IMR-90 (cell line): ENCODE results near the gene VGLL1. TPM values are rescaled to one million over a fixed set of nuclear protein-coding genes. Genes with fewer than 3 reads are reported as not detected.

Source experiments
- ATAC-seq: fragments of 200-7000 bp; cut with Tn5 transposase; 2 replicates; pipeline ENCODE4 v1.9.1; 2020; ENCODE audit warnings: low read depth, mild to moderate bottlenecking, moderate library complexity
- BruUV-seq: library from RNA; stranded (reverse); fragments of 400-500 nt; replicated peaks from 2 replicates; lab custom pipeline; 2021; lab: Mats Ljungman, UMichigan
- CTCF ChIA-PET: fragments of 300-600 bp; formaldehyde crosslinking; extraction: SDS; loops from one replicate; lab custom pipeline; 2021; ENCODE audit warnings: antibody characterized with exemption; lab: Yijun Ruan, JAX
- POLR2A ChIA-PET: fragments of 300-600 bp; sonication (Branson Sonifier 250); formaldehyde crosslinking; loops from one replicate; lab custom pipeline; 2022; ENCODE audit warnings: antibody characterized with exemption; ENCODE audit not compliant: unreplicated experiment; lab: Charles Lee
- DNase-seq: peaks from one replicate; pipeline ENCODE4 v3.0.0; 2013
- H2AFZ ChIP-seq: replicated peaks from 2 replicates; pipeline ENCODE3; 2013; ENCODE audit warnings: low read length, mild to moderate bottlenecking; ENCODE audit not compliant: poor library complexity
- H2AK5ac ChIP-seq: 2 replicates; pipeline ENCODE4 v1.6.1; 2013; ENCODE audit warnings: low read depth, low read length, inconsistent platforms
- H2AK9ac ChIP-seq: replicated peaks from 2 replicates; pipeline ENCODE3; 2013; ENCODE audit warnings: mild to moderate bottlenecking, low read depth, low read length, moderate library complexity; ENCODE audit not compliant: poor library complexity
- H2BK120ac ChIP-seq: 2 replicates; pipeline ENCODE4 v1.6.1; 2013; ENCODE audit warnings: low read depth, low read length, inconsistent platforms
- H2BK15ac ChIP-seq: 3 replicates; pipeline ENCODE4 v1.6.1; 2013; ENCODE audit warnings: low read depth, low read length, inconsistent platforms
- H2BK20ac ChIP-seq: 2 replicates; pipeline ENCODE4 v1.6.1; 2013; ENCODE audit warnings: low read depth, mild to moderate bottlenecking, inconsistent platforms, low read length, moderate library complexity
- H2BK5ac ChIP-seq: 2 replicates; pipeline ENCODE4 v1.6.1; 2013; ENCODE audit warnings: mild to moderate bottlenecking, low read depth, low read length, inconsistent platforms; ENCODE audit not compliant: poor library complexity, severe bottlenecking
- H3K14ac ChIP-seq: replicated peaks from 2 replicates; pipeline ENCODE4 v1.6.1; 2013; ENCODE audit warnings: low read depth, low read length, inconsistent platforms
- H3K18ac ChIP-seq: 2 replicates; pipeline ENCODE4 v1.6.1; 2013; ENCODE audit warnings: low read depth, low read length, control low read depth
- H3K23ac ChIP-seq: 2 replicates; pipeline ENCODE4 v1.6.1; 2013; ENCODE audit warnings: low read depth, low read length, inconsistent platforms
- H3K27ac ChIP-seq: 2 replicates; pipeline ENCODE4 v1.5.1; 2013; ENCODE audit warnings: mild to moderate bottlenecking, control low read depth, low read length; ENCODE audit not compliant: insufficient read depth
- H3K27me3 ChIP-seq: 2 replicates; pipeline ENCODE4 v1.6.1; 2013; ENCODE audit warnings: low read length; ENCODE audit not compliant: control insufficient read depth, insufficient read depth
- H3K36me3 ChIP-seq: 2 replicates; pipeline ENCODE4 v1.6.1; 2013; ENCODE audit warnings: low read length, mixed read lengths; ENCODE audit not compliant: control insufficient read depth, insufficient read depth
- H3K4ac ChIP-seq: 2 replicates; pipeline ENCODE4 v1.6.1; 2013; ENCODE audit warnings: low read depth, low read length, inconsistent platforms
- H3K4me1 ChIP-seq: 2 replicates; pipeline ENCODE4 v1.6.1; 2013; ENCODE audit warnings: low read length, mixed read lengths; ENCODE audit not compliant: control insufficient read depth, insufficient read depth
- H3K4me2 ChIP-seq: 2 replicates; pipeline ENCODE4 v1.6.1; 2013; ENCODE audit warnings: low read depth, mild to moderate bottlenecking, control low read depth, low read length, moderate library complexity
- H3K4me3 ChIP-seq: 2 replicates; pipeline ENCODE4 v1.5.1; 2013; ENCODE audit warnings: low read depth, mild to moderate bottlenecking, control low read depth, low read length, moderate library complexity; ENCODE audit not compliant: insufficient read depth
- H3K56ac ChIP-seq: 2 replicates; pipeline ENCODE4 v1.6.1; 2013; ENCODE audit warnings: low read length, inconsistent platforms; ENCODE audit not compliant: insufficient read depth; ENCODE audit errors: extremely low read depth
- H3K79me1 ChIP-seq, 2 experiments: 2 replicates each; pipeline ENCODE4 v1.6.1; 2013; ENCODE audit warnings: low read length in 2 of 2, inconsistent platforms in 1 of 2, low read depth in 1 of 2
- H3K9ac ChIP-seq: 2 replicates; pipeline ENCODE4 v1.6.1; 2013; ENCODE audit warnings: low read depth, low read length, control low read depth
- H3K9me1 ChIP-seq: 2 replicates; pipeline ENCODE4 v1.6.1; 2013; ENCODE audit warnings: low read length, inconsistent platforms; ENCODE audit not compliant: insufficient read depth
- H3K9me3 ChIP-seq: 2 replicates; pipeline ENCODE4 v1.6.1; 2013; ENCODE audit warnings: low read length; ENCODE audit not compliant: control insufficient read depth, insufficient read depth
- H4K20me1 ChIP-seq: 2 replicates; pipeline ENCODE4 v1.6.1; 2013; ENCODE audit warnings: low read length, inconsistent platforms; ENCODE audit not compliant: insufficient read depth
- H4K5ac ChIP-seq: 2 replicates; pipeline ENCODE4 v1.6.1; 2013; ENCODE audit warnings: mild to moderate bottlenecking, low read depth, low read length, control low read depth
- H4K8ac ChIP-seq, 2 experiments: 2 replicates each; pipeline ENCODE4 v1.6.1; 2013; ENCODE audit warnings: low read depth in 2 of 2, low read length in 2 of 2, control low read depth in 1 of 2, inconsistent platforms in 1 of 2
- H4K91ac ChIP-seq: 2 replicates; pipeline ENCODE4 v1.6.1; 2013; ENCODE audit warnings: low read depth, low read length, inconsistent platforms; ENCODE audit not compliant: insufficient read depth
- BHLHE40 ChIP-seq: fragments of 150-350 bp; IDR thresholded peaks from 2 replicates; pipeline ENCODE4 v1.6.1; 2016; ENCODE audit warnings: mild to moderate bottlenecking, low read depth, low read length
- CHD1 ChIP-seq: IDR thresholded peaks from 2 replicates; pipeline ENCODE4 v1.6.1; 2012; ENCODE audit warnings: low read depth, low read length, improper control_type of control experiment
- CTCF ChIP-seq: conservative IDR thresholded peaks from 2 replicates; pipeline ENCODE4 v1.5.1; 2012; ENCODE audit warnings: mild to moderate bottlenecking, low read depth, low read length, improper control_type of control experiment
- ELK1 ChIP-seq: fragments of 150-350 bp; IDR thresholded peaks from 2 replicates; pipeline ENCODE4 v1.6.1; 2016; ENCODE audit warnings: low read depth, mild to moderate bottlenecking, low read length, moderate library complexity, borderline replicate concordance
- MAFK ChIP-seq: IDR thresholded peaks from 2 replicates; pipeline ENCODE4 v1.6.1; 2012; ENCODE audit warnings: low read depth, low read length, improper control_type of control experiment
- MAZ ChIP-seq: IDR thresholded peaks from 2 replicates; pipeline ENCODE4 v1.6.1; 2012; ENCODE audit warnings: low read depth, mild to moderate bottlenecking, low read length, improper control_type of control experiment, moderate library complexity, borderline replicate concordance
- NFE2L2 ChIP-seq: fragments of 150-350 bp; IDR thresholded peaks from 2 replicates; pipeline ENCODE4 v1.6.1; 2016; ENCODE audit warnings: low read depth, mild to moderate bottlenecking, low read length
- POLR2A ChIP-seq: IDR thresholded peaks from 2 replicates; pipeline ENCODE4 v1.6.1; 2012; ENCODE audit warnings: mild to moderate bottlenecking, low read depth, low read length
- RAD21 ChIP-seq: IDR thresholded peaks from 2 replicates; pipeline ENCODE4 v1.6.1; 2012; ENCODE audit warnings: low read length, improper control_type of control experiment
- RFX5 ChIP-seq: IDR thresholded peaks from 2 replicates; pipeline ENCODE4 v1.8.0; 2012; ENCODE audit warnings: low read depth, mild to moderate bottlenecking, low read length, moderate library complexity
- SMC3 ChIP-seq: fragments of 150-350 bp; IDR thresholded peaks from 2 replicates; pipeline ENCODE4 v1.6.1; 2016; ENCODE audit warnings: low read depth, mild to moderate bottlenecking, antibody characterized with exemption, low read length, moderate library complexity
- USF2 ChIP-seq: fragments of 150-350 bp; IDR thresholded peaks from 2 replicates; pipeline ENCODE4 v1.6.1; 2017; ENCODE audit warnings: mild to moderate bottlenecking, antibody characterized with exemption, low read length, low read depth
- WGBS, 2 experiments: methylation state at CpG; one replicate each; pipeline versions ENCODE4 v1.1.5 to v1.1.7; 2013; ENCODE audit warnings: missing lambda C conversion rate in 2 of 2; ENCODE audit not compliant: insufficient read length in 1 of 2; ENCODE audit errors: extremely low coverage in 2 of 2; 5-methylcytosine and 5-hydroxymethylcytosine counted together
- dilution Hi-C: fragments of 300-500 bp; cut with HindIII; formaldehyde crosslinking; loops from one replicate; pipeline ENCODE4 v1.14.3; 2018; ENCODE audit warnings: low sequenced_read_pairs; ENCODE audit not compliant: unreplicated experiment
- in situ Hi-C: fragments of 300-500 bp; cut with MboI; formaldehyde crosslinking; loops from 3 replicates; pipeline ENCODE4 v1.14.3; 2019; ENCODE audit warnings: low sequenced_read_pairs, inconsistent platforms, mixed read lengths
- intact Hi-C: fragments of 100-400 bp; cut with micrococcal nuclease; formaldehyde crosslinking; loops from 2 replicates; pipeline ENCODE4 v1.10.0; 2022
- polyA plus RNA-seq, 3 experiments: library from polyadenylated mRNA; depleted of rRNA; stranded (reverse); fragments of >200 nt; gene quantifications; 2 replicates each; pipeline ENCODE4 v1.2.3, GENCODE V29; 2012; ENCODE audit warnings: low replicate concordance in 1 of 3
- total RNA-seq: library from RNA; depleted of rRNA; stranded (reverse); fragments of >200 nt; gene quantifications from 2 replicates; pipeline ENCODE4 v1.2.3, GENCODE V29; 2012

The VGLL1 gene
- total and polyA plus RNA-seq, 2 of the 4 experiments (the other 2 are of a cell fraction), result not detected

- H3K56ac ChIP-seq, result no peak overlapping the region
- 30% methylated on average over 2 of the region's 2 CpGs; no CpG with 5 or more reads in 1 of the 2 experiments for WGBS, 2 experiments
- H3K4ac ChIP-seq, result no peak overlapping the region
- H3K4me3 ChIP-seq, result no peak overlapping the region
- no peaks in the 10 kb centered on the region for H3K4me1 ChIP-seq
- no peak overlapping the region for H2BK20ac ChIP-seq
- no peak overlapping the region for H2BK15ac ChIP-seq
- H3K23ac ChIP-seq, result no peak overlapping the region
- no peaks in the 10 kb centered on the region for H3K9me3 ChIP-seq
- H2BK5ac ChIP-seq, result no peak overlapping the region
- no peak overlapping the region for H3K9ac ChIP-seq
- no peak for TF ChIP-seq POLR2A
- no peak for TF ChIP-seq MAZ
- no peak for TF ChIP-seq RAD21
- TF ChIP-seq NFE2L2, result no peak
- TF ChIP-seq USF2, result no peak
- no peak for TF ChIP-seq ELK1
- TF ChIP-seq BHLHE40, result no peak
- TF ChIP-seq MAFK, result no peak
- TF ChIP-seq CHD1, result no peak
- TF ChIP-seq CTCF, result no peak
- no peak for TF ChIP-seq SMC3
- no peak for TF ChIP-seq RFX5
- no peak overlapping the region for H3K4me2 ChIP-seq
- intact Hi-C loops, result no loop called here
- dilution Hi-C loops, result no loop called here
- no peak for ATAC-seq
- H3K9me1 ChIP-seq, result no peaks in the 10 kb centered on the region
- H3K18ac ChIP-seq, result no peak overlapping the region
- no peak overlapping the region for H4K5ac ChIP-seq
- in situ Hi-C loops, result no loop called here
- no peak overlapping the region for H3K27ac ChIP-seq
- BruUV-seq, result no TSS peak
- H2AFZ ChIP-seq, result no peak overlapping the region
- CTCF ChIA-PET, result no interaction called here
- no peak overlapping the region for H2BK120ac ChIP-seq
- no peaks in the 10 kb centered on the region for H3K36me3 ChIP-seq
- H4K91ac ChIP-seq, result no peak overlapping the region
- H4K20me1 ChIP-seq, result no peaks in the 10 kb centered on the region
- H4K8ac ChIP-seq, result no peak overlapping the region
- DNase-seq, result no peak
- POLR2A ChIA-PET, result no interaction called here
- H3K79me1 ChIP-seq, result no peaks in the 10 kb centered on the region
- no peak overlapping the region for H3K14ac ChIP-seq
- no peak overlapping the region for H2AK9ac ChIP-seq
- H2AK5ac ChIP-seq, result no peak overlapping the region
- H3K27me3 ChIP-seq, result peaks cover 7% of the 10 kb centered on the region
Measured at GRCh38 chrX:136538811-136539210, 6.8 kb downstream of the VGLL1 start.
